ENCODE data around the gene FNDC3B.

- TF ChIP-seq CTCF (IDR thresholded peaks at IDR 0.05; ENCODE audit: low read length): no peak
- TF ChIP-seq EZH2 (IDR thresholded peaks at IDR 0.05; ENCODE audit: borderline replicate concordance, low read length): no peak
Measured at GRCh38 chr3:172180473-172180872, 141.1 kb downstream of the FNDC3B start.

Data from OCI-LY1 (cell line).